H4 (cell line): Measurements from ENCODE around the gene SLC26A2. TPM values are rescaled to one million over a fixed set of nuclear protein-coding genes. Genes with fewer than 3 reads are reported as not detected.

ENCODE experiments used
- DNase-seq: peaks from one replicate; pipeline ENCODE4 v3.0.0-alpha.2; 2015; ENCODE audit warnings: low spot score
- total RNA-seq: library from RNA; depleted of rRNA; stranded (reverse); fragments of >200 nt; shearing (Covaris generic); gene quantifications from 2 replicates; pipeline ENCODE4 v1.2.3, GENCODE V29; 2014

Gene SLC26A2
- total RNA-seq, 1 experiment from 2014 or later: 9.6 TPM

DNA sequence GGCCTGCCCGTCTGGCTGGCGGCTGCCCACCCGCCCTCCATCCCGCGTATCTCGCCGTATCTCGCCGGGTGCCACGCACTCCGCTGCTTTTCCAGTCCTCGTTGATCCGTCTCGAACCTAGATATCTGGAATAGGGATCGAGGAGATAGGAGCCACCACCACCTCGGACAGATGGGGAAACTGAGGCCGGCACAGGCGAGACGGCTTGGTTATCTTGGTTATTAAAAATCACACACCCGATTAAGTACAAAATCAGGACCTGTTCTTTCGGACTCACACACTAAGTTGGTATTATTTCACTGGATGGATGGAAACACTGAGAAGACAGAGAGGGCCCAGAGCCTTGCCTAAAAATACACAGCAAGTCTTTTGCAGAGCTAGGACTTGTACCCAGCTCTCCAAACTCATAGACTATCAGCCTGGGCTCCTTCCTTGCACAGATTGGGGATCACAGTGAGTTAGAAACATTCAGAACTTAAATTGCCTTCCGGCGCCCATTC lies 678 bp downstream of the SLC26A2 start:
- DNase-seq: no peak

DNA sequence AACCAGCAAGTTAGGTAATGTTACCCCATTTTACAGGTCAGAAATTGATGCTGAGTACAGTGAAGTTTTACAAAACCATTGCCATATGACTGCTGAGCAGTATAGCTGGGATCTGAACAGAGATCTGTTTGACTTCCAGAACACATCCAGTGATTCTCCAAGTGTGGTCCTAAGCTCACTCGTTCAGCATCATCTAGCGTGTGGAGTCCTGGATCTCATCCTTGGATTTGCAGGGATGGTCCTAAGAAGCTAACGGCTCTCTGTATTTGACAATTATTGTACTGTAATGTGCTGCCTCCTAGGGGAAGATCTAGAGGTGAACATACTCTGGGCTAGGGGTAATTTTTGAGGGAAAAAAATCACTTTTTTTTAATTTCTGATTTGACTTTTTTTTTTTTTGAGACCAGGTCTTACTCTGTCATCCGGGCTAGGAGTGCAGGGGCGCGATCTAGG lies 1.4 kb downstream of the SLC26A2 start:
- DNase-seq: peak; percentile 51

GRCh38 chr5:149962601-149963300 lies 2.2 kb downstream of the SLC26A2 start:
- DNase-seq: no peak

GRCh38 chr5:149963729-149964128 lies 3.2 kb downstream of the SLC26A2 start:
- DNase-seq: no peak

- DNase-seq: no peak
Observed at GRCh38 chr5:149966946-149967345, 6.4 kb downstream of the SLC26A2 start.

GRCh38 chr5:149969181-149969930 lies 8.8 kb downstream of the SLC26A2 start:
- no peak for DNase-seq

- DNase-seq: no peak
Observed at GRCh38 chr5:149975409-149975808, 14.9 kb downstream of the SLC26A2 start.

DNA sequence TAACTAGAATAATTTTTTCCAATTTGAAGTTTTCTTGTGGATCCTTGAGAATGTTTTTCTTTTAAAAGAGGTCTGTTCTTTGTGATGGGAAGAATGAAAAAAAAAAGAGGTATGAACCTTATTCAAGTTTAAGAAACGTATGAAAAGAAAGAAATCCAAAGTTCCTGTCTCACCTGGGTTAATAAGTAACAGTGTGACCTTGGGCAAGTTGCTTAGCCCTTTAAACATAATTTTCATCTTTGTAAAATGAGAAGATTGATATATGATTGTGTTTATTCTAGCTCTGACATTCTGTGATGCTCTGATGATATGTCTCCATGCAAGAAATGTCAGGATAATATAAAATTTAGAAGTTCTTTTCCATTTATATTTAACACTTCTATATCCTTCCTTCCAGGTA lies 19.3 kb downstream of the SLC26A2 start:
- DNase-seq: no peak

DNA sequence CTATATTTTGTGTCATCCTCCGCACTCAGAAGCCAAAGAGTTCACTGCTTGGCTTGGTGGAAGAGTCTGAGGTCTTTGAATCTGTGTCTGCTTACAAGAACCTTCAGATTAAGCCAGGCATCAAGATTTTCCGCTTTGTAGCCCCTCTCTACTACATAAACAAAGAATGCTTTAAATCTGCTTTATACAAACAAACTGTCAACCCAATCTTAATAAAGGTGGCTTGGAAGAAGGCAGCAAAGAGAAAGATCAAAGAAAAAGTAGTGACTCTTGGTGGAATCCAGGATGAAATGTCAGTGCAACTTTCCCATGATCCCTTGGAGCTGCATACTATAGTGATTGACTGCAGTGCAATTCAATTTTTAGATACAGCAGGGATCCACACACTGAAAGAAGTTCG lies 20.6 kb downstream of the SLC26A2 start:
- no peak for DNase-seq

GRCh38 chr5:149982505-149982904 lies 21.9 kb downstream of the SLC26A2 start:
- DNase-seq: no peak

DNA sequence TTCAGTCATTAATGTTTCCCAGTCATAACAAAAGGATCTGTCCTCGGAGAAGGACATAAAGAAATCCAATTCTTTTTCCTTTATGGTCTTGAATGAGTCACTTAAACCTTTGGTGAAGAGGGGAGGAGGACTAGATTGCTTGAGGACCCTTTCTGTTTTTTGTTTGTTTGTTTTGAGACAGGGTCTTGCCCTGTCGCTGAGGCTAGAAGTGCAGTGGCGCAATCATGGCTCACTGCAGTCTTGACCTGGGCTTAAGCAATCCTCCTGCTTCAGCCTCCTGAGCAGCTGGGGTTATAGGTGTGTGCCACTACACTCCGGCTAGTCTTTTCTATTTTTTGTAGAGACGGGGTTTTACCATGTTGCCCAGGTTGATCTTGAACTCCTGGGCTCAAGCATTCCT lies 27.6 kb downstream of the SLC26A2 start:
- DNase-seq: no peak

GRCh38 chr5:149990518-149991376 lies 30.2 kb downstream of the SLC26A2 start:
- DNase-seq: peak; percentile 72

GRCh38 chr5:149993471-149993870 lies 32.9 kb downstream of the SLC26A2 start:
- no peak for DNase-seq

GRCh38 chr5:149995385-149996204 lies 35.0 kb downstream of the SLC26A2 start:
- DNase-seq: no peak

DNA sequence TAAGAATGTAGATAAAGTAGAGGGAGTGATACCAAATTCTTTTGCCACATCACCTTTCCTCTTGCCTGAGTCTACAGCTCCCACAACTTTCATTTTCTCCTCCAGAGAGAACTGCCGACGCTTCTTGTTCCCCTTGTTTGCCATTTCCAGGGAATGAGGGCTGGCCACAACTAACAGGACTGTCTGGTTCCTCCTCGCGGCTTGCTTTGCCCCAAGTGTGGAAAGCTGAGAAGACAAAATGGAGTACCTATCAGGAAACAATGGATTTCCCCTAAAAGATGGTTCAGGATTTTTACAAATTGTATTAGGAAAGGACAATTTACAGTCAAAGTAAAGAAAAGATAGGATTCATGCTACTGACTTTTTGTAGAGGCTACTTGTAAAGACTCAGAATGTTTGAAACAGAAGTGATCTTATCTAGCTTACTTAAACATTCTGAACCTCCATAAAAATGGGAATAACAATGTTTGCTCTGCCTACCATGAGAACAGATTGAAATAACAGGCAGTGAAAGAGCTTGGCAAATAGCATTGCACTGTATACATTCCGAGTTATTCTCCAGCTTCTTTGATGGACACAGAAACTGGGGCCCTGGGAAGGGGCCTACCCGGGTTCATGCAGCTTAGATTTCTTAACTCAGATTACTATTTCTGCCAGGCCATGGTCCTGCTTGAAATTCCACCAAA lies 35.8 kb downstream of the SLC26A2 start:
- DNase-seq: no peak

GRCh38 chr5:149998281-149998680 lies 37.7 kb downstream of the SLC26A2 start:
- no peak for DNase-seq

DNA sequence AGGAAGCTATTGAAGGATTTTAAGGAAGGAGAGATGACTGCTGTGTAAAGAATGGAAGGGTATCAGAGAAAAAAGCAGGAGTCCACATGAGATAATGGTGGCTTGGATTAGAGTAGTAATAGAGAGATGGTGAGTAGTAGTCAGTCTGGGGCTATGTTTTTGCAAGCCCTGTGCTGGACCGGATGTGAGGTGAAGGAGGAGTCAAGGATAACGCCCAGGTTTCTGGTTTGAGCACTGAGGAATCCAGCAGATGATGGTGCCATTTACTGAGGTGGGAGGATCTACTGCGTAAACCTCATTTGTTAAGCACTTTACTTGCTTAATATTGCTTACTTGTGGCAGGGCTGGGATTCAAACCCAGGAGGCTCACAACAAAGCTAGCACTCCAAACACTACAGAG lies 38.8 kb downstream of the SLC26A2 start:
- DNase-seq: no peak

- DNase-seq: no peak
Observed at GRCh38 chr5:149999866-150000255, 39.3 kb downstream of the SLC26A2 start.

DNA sequence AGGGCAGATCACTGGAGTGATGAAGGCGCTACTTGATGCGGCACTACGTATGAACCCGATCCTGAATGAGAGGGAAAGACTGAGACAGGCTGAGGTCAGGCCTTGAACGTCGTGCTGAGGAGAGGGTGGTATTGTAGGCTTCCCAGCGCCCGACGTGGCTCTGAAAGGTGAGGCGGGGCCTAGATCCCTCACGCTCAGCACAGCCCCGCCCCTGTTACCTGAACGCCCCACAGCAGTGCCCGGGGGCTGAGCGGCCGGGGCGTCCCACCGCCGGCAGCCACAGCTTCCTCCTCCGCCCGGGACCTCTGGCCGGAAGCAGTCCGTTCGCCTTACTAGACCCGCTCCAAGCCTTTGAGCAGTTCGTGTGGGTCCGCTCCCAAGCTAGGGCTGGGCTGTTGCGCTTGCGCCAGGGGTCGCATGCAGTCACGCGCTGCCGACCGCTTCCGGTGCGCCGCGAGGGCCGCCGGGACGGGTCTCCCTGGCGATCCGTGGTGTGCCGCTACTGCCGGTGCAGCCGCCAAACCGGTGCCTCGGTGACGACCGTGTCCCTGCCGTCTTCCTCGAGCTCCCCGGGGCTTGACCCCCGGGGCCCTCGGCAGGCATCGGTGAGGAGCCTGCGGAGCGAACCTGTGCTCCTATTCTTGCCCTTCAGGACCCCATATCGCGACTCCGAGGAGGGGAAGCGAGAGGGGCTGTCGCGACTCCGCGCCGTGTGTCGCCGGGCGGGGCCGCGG lies 39.9 kb downstream of the SLC26A2 start, which contains the start of the genes HMGXB3 and TIGD6:
TSS of gene HMGXB3 (plus strand) at position 484 of the 734 bp plus-strand sequence. CDS start 4,114 bp downstream, outside the sequence.
TSS of gene TIGD6 (minus strand) at position 399 of the 734 bp plus-strand sequence. CDS start 4,306 bp downstream, outside the sequence.
- peak; percentile 96 for DNase-seq
